Melanocyte of skin (primary cell): ENCODE data around the gene KRT13. TPM values are rescaled to one million over a fixed set of nuclear protein-coding genes. Genes with fewer than 3 reads are reported as not detected.

ENCODE experiments used
- small RNA-seq, 2 donors: library from RNA; depleted of rRNA; stranded (forward); fragments of <200 nt; gene quantifications; one replicate each; pipeline ENCODE3, GENCODE V24; 2012
- total RNA-seq, 2 donors: library from RNA; depleted of rRNA; stranded (reverse); fragments of >200 nt; gene quantifications; 2 replicates each; pipeline ENCODE4 v1.2.3, GENCODE V29; 2012

Gene KRT13
- not detected for total RNA-seq

DNA sequence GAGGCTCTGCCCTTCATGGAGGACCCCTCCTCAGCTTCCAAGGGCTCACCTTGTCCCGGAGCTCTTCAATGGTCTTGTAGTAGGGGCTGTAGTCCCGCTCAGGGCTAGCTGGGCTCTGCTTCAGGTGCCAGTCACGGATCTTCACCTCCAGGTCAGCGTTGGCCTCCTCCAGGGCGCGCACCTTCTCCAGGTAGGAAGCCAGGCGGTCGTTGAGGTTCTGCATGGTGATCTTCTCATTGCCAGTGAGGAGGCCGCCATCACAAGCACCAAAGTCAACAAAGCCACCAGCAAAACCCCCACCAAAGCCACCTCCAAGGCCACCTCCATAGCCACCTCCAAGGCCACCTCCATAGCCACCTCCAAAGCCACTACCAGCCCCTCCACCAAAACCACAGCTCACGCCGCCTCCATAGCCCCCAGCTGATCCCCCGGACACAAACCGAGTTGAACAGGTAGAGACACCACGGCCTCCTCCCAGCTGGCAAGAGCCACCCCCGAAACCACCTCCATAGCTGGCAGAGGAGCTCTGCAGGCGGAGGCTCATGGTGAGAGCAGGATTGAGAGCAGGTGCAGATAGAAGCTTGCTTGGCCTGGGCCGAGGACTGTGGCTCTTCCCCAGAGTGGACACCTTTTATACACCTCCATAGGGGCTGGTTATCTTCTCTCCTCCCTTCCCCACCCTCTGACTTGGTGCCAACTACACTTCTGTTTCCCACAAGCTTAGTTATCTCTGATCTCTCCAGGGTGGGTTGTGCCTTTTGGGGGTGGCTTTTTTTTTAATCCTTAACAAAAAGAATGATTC is at the start of gene KRT13:
Gene KRT13 (minus strand): TSS at position 606 of the 802 bp plus-strand sequence. CDS start 62 bp downstream, at position 544.

DNA sequence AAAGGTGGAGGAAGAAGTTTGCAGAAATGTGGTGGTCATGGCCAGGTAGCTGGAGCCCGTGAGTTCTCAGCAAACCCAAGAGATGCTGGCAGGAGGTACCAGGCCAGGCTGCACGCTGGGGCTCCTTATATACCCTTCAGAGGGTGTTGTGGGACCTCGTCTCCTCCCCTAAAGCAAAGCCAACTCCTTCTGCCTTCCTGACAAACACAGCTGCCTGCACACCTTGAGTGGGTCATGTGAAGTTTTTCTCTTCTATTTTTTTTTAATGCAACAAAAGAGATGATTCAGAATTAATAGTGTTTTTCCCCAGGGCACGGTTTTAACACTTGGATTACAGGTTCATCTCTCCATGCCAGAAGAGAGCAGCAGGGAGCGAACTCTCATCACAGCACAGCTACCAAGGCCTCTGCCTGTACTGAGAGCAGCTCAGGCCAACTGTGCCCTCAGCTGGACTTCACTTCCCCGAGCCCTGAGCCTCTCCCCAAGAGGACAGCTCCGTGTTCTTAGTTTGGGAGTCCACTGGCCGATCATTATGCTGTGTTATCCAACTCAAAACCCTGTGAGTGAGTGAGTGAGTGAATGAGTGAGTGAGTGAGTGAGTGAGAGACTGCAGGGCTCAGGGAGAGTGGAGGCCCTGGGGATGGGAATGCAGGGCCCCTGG is 13.5 kb upstream of the KRT13 start, which contains the start of gene KRT15:
Gene KRT15 (minus strand): TSS at position 102 of the 661 bp plus-strand sequence. CDS start 63 bp downstream, at position 39.

DNA sequence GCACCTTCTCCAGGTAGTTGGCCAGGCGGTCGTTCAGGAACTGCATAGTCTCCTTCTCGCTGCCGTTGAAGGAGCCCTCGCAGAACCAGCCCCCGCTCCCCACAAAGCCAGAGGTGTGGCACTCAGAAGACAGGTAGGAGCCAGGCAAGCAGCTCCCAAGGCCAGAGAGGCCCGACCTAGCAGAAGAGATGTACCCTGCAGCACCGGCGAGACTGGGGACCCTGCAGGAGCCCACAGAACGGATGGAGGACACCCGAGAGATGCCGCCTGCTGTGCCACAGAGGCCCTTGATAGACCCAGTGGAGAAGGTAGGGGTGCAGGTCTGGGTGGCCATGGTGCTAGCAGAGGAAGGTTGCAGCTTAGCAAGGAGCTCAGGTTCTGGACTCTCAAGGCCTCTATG is 15.9 kb downstream of the KRT13 start, which contains the start of gene KRT36:
Gene KRT36 (minus strand): TSS at position 380 of the 400 bp plus-strand sequence. CDS start 46 bp downstream, at position 334.

GRCh38 chr17:41481036-41481435 is 24.4 kb downstream of the KRT13 start, which contains the start of gene KRT35:
KRT35 (minus strand) TSS chr17:41481151; CDS start chr17:41481097, 54 bp downstream.

DNA sequence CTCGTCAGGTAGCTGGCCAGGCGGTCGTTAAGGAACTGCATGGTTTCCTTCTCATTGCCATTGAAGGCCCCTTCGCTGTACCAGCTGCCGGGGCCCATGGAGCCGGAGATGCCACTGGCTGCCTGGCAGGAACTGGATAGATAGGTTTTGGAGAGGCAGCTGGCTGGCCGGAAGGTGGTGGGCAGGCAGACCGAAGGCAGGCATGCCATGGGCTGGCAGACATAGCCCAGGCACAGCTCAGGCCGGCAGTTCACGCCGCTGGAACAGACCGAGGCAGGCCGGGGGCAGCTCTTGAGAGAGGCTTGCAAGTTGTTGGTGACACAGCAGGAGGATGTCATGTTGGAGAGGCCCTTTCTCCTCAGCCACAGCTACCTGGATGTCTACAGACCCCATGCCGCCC is 38.4 kb downstream of the KRT13 start, which contains the start of gene KRT32:
Gene KRT32 (minus strand): TSS at position 399 of the 400 bp plus-strand sequence. CDS start 61 bp downstream, at position 338.

Small RNAs within 50 kb of the gene (small RNA-seq; reads per million reads assigned to genes)
- 5.6 to 7.9 reads per million in 2 donors for gene RNU2-32P

Other genes with a start within 250 kb of the KRT13 start
- not detected for gene KRTAP9-6, start 240.2 kb downstream of the KRT13 start, total RNA-seq
- gene KRTAP9-7, start 229.9 kb downstream of the KRT13 start, total RNA-seq: not detected
- gene KRTAP29-1, start 202.8 kb downstream of the KRT13 start, total RNA-seq: not detected
- not detected for gene KRTAP16-1, start 196.3 kb downstream of the KRT13 start, total RNA-seq
- not detected for gene KRTAP17-1, start 189.9 kb downstream of the KRT13 start, total RNA-seq
- not detected for gene KRT33A, start 154.8 kb downstream of the KRT13 start, total RNA-seq
- not detected for gene KRT33B, start 135.8 kb downstream of the KRT13 start, total RNA-seq
- not detected for gene KRT34, start 123.3 kb downstream of the KRT13 start, total RNA-seq
- gene KRT31, start 108.0 kb downstream of the KRT13 start, total RNA-seq: not detected
- gene KRT37, start 81.0 kb downstream of the KRT13 start, total RNA-seq: not detected
- gene KRT38, start 64.6 kb downstream of the KRT13 start, total RNA-seq: not detected
- gene KRT32, start 38.2 kb downstream of the KRT13 start, total RNA-seq: not detected
- gene KRT35, start 24.5 kb downstream of the KRT13 start, total RNA-seq: not detected
- not detected for gene KRT36, start 15.7 kb downstream of the KRT13 start, total RNA-seq
- gene KRT15, start 13.3 kb upstream of the KRT13 start, total RNA-seq: not detected
- under 1 TPM in 1 of 2 donors, not detected in 1; 0.33 TPM for gene KRT19, start 22.7 kb upstream of the KRT13 start, total RNA-seq
- not detected for gene KRT9, start 66.4 kb upstream of the KRT13 start, total RNA-seq
- 1 to 10 TPM in 1 of 2 donors, under 1 TPM in 1; under 0.01 to 1.0 TPM for gene KRT14, start 81.3 kb upstream of the KRT13 start, total RNA-seq
- gene KRT16, start 107.2 kb upstream of the KRT13 start, total RNA-seq: under 1 TPM in 1 of 2 donors, not detected in 1; 0.69 TPM
- gene KRT17, start 119.0 kb upstream of the KRT13 start, total RNA-seq: 1 to 10 TPM in 1 of 2 donors, not detected in 1; 1.7 TPM
- gene EIF1, start 183.3 kb upstream of the KRT13 start, total RNA-seq: 10 to 100 TPM; 52.3 to 67.3 TPM
- not detected for gene GAST, start 206.7 kb upstream of the KRT13 start, total RNA-seq
- under 1 TPM in 1 of 2 donors, not detected in 1; under 0.01 TPM for gene HAP1, start 229.0 kb upstream of the KRT13 start, total RNA-seq